Airway epithelial cell (primary cell): ENCODE results near the gene RAB37. TPM values are rescaled to one million over a fixed set of nuclear protein-coding genes. Genes with fewer than 3 reads are reported as not detected.

ENCODE experiments used
- total RNA-seq: library from RNA; depleted of rRNA; stranded (reverse); fragments of >200 nt; gene quantifications from 2 replicates; pipeline ENCODE4 v1.2.3, GENCODE V29; 2015

Gene RAB37
- 0.05 and 0.42 TPM in 2 replicates for total RNA-seq

DNA sequence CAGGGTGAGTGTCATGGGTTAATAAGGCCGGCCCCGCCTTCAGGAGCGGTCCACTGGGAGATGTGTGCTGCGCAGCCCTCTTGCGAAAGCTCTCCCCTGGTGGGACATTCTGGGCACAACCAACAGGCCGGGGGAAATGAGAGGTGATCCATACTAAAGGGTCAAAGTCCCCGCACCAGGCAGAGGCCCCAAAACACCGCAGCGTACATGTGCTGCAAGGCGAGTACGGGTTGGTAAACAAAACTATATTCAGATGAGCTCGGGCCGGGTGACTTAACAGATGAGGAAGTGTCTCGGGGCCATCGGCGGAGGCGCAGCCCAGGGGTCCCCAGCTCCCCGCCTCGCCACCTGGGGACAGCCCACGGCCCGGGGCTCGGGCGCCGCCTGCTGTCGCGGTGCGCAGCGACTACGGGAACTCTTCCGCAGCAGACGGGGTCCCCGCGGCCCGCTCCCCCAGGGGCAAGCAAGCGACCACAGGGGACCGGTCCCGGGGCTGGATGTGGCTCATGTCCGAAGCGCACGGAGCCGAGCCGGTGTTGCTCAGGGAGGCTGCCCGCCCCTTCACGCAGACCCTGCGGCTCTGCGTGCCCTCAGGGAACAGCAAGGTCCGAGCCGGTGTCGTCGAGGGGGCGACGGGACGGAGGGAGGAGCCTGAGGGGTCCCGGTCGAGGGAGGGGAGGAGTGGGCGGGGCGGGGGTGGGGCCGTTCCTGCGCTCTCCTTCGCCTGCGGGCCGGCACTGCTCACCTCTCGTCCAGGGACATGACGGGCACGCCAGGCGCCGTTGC, at the start of gene RAB37:
Gene RAB37, plus strand, starts transcription at position 744 of the 786 bp plus-strand sequence. Its CDS starts 17 bp downstream, at position 761.

DNA sequence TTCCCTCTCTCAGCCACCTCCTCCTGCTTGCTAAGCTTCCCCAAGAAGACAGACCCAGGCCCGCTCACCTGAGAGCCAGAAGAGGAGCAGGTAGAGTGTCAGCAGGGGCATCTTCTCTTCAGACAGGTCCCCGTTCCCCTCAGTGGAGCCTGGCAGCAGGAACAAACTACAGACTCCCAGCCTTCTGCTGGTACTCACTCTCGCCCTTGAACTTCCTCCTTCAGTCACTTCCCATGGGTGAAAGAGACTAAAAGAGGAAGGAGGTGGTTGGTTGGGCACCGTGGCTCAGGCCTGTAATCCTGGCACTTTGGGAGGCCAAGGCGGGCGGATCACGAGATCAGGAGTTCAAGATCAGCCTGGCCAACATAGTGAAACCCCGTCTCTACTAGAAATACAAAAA, 24.3 kb upstream of the RAB37 start, which contains the start of gene CD300LF:
Gene CD300LF, minus strand, starts transcription at position 168 of the 400 bp plus-strand sequence. Its CDS starts 57 bp downstream, at position 111.

DNA sequence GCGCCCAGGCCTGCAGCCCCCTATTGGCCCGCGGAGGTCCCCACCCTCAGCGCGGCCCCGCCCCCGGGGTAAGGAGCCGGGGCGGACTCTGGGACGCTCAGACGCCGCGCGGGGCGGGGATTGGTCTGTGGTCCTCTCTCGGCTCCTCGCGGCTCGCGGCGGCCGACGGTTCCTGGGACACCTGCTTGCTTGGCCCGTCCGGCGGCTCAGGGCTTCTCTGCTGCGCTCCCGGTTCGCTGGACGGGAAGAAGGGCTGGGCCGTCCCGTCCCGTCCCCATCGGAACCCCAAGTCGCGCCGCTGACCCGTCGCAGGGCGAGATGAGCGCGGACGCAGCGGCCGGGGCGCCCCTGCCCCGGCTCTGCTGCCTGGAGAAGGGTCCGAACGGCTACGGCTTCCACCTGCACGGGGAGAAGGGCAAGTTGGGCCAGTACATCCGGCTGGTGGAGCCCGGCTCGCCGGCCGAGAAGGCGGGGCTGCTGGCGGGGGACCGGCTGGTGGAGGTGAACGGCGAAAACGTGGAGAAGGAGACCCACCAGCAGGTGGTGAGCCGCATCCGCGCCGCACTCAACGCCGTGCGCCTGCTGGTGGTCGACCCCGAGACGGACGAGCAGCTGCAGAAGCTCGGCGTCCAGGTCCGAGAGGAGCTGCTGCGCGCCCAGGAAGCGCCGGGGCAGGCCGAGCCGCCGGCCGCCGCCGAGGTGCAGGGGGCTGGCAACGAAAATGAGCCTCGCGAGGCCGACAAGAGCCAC, 11.6 kb downstream of the RAB37 start, which contains the start of gene NHERF1:
Gene NHERF1, plus strand, starts transcription at position 100 of the 750 bp plus-strand sequence. Its CDS starts 219 bp downstream, at position 319.

DNA sequence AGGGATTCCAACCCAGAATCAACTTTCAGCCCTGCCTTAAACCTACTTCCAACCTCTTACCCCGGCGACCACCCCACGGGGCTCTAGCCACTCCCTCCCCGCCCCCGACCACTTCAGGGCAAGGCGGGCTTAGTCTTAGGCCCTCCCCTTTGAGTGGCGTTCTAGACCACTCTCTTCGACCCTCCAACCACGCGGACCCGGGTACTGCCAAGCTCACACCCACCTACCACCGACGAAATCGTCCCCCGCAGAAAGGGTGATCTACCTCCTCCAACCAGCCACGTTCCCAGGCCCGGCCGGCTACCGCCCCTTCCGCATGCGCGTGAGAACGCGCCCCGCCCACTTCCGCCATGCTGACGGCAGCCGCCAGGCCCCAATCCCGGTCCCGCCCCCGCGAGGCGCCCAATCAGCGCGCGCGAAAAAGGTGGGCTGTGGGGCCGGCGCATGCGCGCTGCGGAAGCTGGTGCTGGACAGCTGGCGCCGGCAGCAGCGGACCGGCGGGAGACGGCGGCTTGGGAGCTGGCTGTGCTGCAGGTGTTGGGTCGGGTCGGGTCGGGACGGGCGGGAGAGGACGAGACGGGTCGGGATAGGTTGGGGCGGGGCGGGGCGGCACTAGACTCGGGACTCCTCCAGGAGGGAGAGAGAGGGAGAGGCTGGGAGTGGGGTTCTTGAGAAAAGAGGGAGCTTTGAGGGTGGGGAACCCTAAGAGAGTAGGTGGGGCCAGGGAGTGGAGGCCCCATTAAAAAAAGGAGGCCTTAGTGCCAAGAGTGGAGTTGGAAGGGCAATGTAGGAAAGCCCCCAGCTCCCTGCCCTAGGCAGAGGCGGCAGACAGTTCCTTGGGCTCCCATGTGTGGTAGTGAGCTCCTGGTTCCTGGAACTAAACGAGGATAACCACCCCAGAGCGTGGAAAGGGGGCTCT, 39.2 kb downstream of the RAB37 start, which contains the start of gene NAT9:
Gene NAT9, minus strand, starts transcription at position 302 of the 919 bp plus-strand sequence. CDS start 647 bp downstream, outside the sequence.

Other genes starting within 250 kb of the RAB37 start
- gene CD300LB, start 205.8 kb upstream of the RAB37 start, total RNA-seq = not detected in 2 replicates
- gene CD300C, start 191.1 kb upstream of the RAB37 start, total RNA-seq = not detected in 2 replicates
- 0.46 TPM in 1 of 2 replicates, not detected in the other for gene CD300H, start 169.7 kb upstream of the RAB37 start, total RNA-seq
- gene CD300LD, start 145.0 kb upstream of the RAB37 start, total RNA-seq = not detected in 2 replicates
- not detected in 2 replicates for gene CD300E, start 113.5 kb upstream of the RAB37 start, total RNA-seq
- gene CD300LF, start 24.3 kb upstream of the RAB37 start, total RNA-seq = not detected in 2 replicates
- 215 and 238 TPM in 2 replicates for gene NHERF1, start 11.4 kb downstream of the RAB37 start, total RNA-seq
- 22.3 and 24.6 TPM in 2 replicates for gene NAT9, start 39.1 kb downstream of the RAB37 start, total RNA-seq
- not detected in 2 replicates for gene GRIN2C, start 122.6 kb downstream of the RAB37 start, total RNA-seq
- gene FDXR, start 135.7 kb downstream of the RAB37 start, total RNA-seq = 48.2 and 57.8 TPM in 2 replicates
- 0.74 and 0.85 TPM in 2 replicates for gene FADS6, start 156.4 kb downstream of the RAB37 start, total RNA-seq
- gene USH1G, start 186.0 kb downstream of the RAB37 start, total RNA-seq = 5.2 and 5.6 TPM in 2 replicates
- gene OTOP2, start 187.0 kb downstream of the RAB37 start, total RNA-seq = 0.42 and 0.79 TPM in 2 replicates
- 0.14 and 0.56 TPM in 2 replicates for gene OTOP3, start 198.6 kb downstream of the RAB37 start, total RNA-seq
- 3.8 and 9.2 TPM in 2 replicates for gene HID1, start 235.5 kb downstream of the RAB37 start, total RNA-seq